NCI-H1105 treated with DMSO at 0.1 percent for 48 hours (cell line): ENCODE results near the gene MMS19.
"Not testable (repeated sequence)": the region's sequence is repeated elsewhere in the genome, so short reads cannot be mapped to it uniquely, and the experiment has no call there.

ENCODE experiments used
- DNase-seq: peaks from one replicate; lab custom pipeline; 2025; lab: John Stamatoyannopoulos, UW

The MMS19 gene

GRCh38 chr10:97426776-97427570, 71.2 kb downstream of the MMS19 start:
- DNase-seq = no peak

- DNase-seq = peak; percentile 85
Measured at GRCh38 chr10:97425964-97426775, 72.1 kb downstream of the MMS19 start, which contains the start of gene PGAM1. PGAM1 (plus strand) TSS chr10:97426191; CDS start chr10:97426308, 117 bp downstream.

GRCh38 chr10:97423757-97424098, 74.5 kb downstream of the MMS19 start:
- not testable (repeated sequence) for DNase-seq

GRCh38 chr10:97416565-97416964, 81.7 kb downstream of the MMS19 start:
- no peak for DNase-seq

- no peak for DNase-seq
Measured at GRCh38 chr10:97412891-97413304, 85.3 kb downstream of the MMS19 start.

- no peak for DNase-seq
Measured at GRCh38 chr10:97411406-97411805, 86.8 kb downstream of the MMS19 start.

GRCh38 chr10:97408496-97408992, 89.7 kb downstream of the MMS19 start:
- DNase-seq = no peak
